HCT116 (cell line): Measurements from ENCODE around the gene ASIC1.

Experiments used
- CBX3 ChIP-seq: IDR thresholded peaks from 2 replicates; pipeline ENCODE4 v1.6.1; 2012; ENCODE audit warnings: low read depth
- CTCF ChIP-seq, 3 experiments: fragments of 200-600 bp in 1 of 3; sonication (generic) in 1 of 3; IDR thresholded peaks in 2 of 3; conservative IDR thresholded peaks in 1 of 3; 2 replicates each; pipeline ENCODE4 v1.5.1; 2012 to 2017; ENCODE audit warnings: low read depth in 2 of 3, low read length in 2 of 3, antibody characterized with exemption in 1 of 3, borderline replicate concordance in 1 of 3, control low read depth in 1 of 3, mild to moderate bottlenecking in 1 of 3, mixed read lengths in 1 of 3, mixed run types in 1 of 3, moderate library complexity in 1 of 3; ENCODE audit not compliant: insufficient read depth in 1 of 3
- ELF1 ChIP-seq: IDR thresholded peaks from 2 replicates; pipeline ENCODE4 v1.6.1; 2012; ENCODE audit warnings: low read depth, borderline replicate concordance
- EZH2phosphoT487 ChIP-seq: fragments of 200-600 bp; IDR thresholded peaks from 2 replicates; pipeline ENCODE4 v1.6.1; 2018; ENCODE audit warnings: antibody characterized with exemption, borderline replicate concordance
- MAX ChIP-seq: IDR thresholded peaks from 2 replicates; pipeline ENCODE4 v1.6.1; 2012
- POLR2A ChIP-seq: IDR thresholded peaks from 2 replicates; pipeline ENCODE4 v1.7.0; 2011; ENCODE audit warnings: borderline replicate concordance; ENCODE audit not compliant: insufficient read depth, insufficient read length; ENCODE audit errors: extremely low read depth
- REST ChIP-seq: IDR thresholded peaks from 2 replicates; pipeline ENCODE4 v1.6.1; 2012; ENCODE audit warnings: low read depth
- SIN3A ChIP-seq: IDR thresholded peaks from 2 replicates; pipeline ENCODE4 v1.6.1; 2012; ENCODE audit warnings: low read depth
- TCF7L2 ChIP-seq: IDR thresholded peaks from 2 replicates; pipeline ENCODE4 v1.7.0; 2011; ENCODE audit warnings: borderline replicate concordance, inconsistent platforms; ENCODE audit not compliant: insufficient read depth, insufficient read length; ENCODE audit errors: extremely low read depth

- TF ChIP-seq CTCF (IDR thresholded peaks at IDR 0.05 in 2 of 3, conservative IDR thresholded peaks at IDR 0.05 in 1 of 3; ENCODE audit: borderline replicate concordance in 1 of 3, insufficient read depth in 1 of 3, low read depth in 2 of 3, low read length in 2 of 3) = no peak
- no peak for TF ChIP-seq POLR2A
- no peak for TF ChIP-seq MAX
- TF ChIP-seq EZH2phosphoT487 = no peak
- TF ChIP-seq SIN3A = no peak
- TF ChIP-seq TCF7L2 = no peak
- no peak for TF ChIP-seq CBX3
- TF ChIP-seq REST = no peak
- no peak for TF ChIP-seq ELF1
These were observed 44.7 kb downstream of the ASIC1 start for GRCh38 chr12:50102131-50102531.
